Left ventricle myocardium inferior (tissue), 1 donor: Measurements from ENCODE around the gene MSI2. TPM values are rescaled to one million over a fixed set of nuclear protein-coding genes. Genes with fewer than 3 reads are reported as not detected.

Experiments
- DNase-seq: peaks from one replicate; pipeline ENCODE4 v3.0.0-alpha.2; 2020
- H3K27ac ChIP-seq: fragments of 200-600 bp; replicated peaks from 2 replicates; pipeline ENCODE4 v1.8.0; 2021
- H3K27me3 ChIP-seq: fragments of 200-600 bp; 2 replicates; pipeline ENCODE4 v1.8.0; 2021; ENCODE audit warnings: low read depth
- H3K36me3 ChIP-seq: fragments of 200-600 bp; 2 replicates; pipeline ENCODE4 v1.8.0; 2021
- H3K4me1 ChIP-seq: fragments of 200-600 bp; 2 replicates; pipeline ENCODE4 v1.8.0; 2021
- H3K4me3 ChIP-seq: fragments of 200-600 bp; 2 replicates; pipeline ENCODE4 v1.8.0; 2021; ENCODE audit warnings: mild to moderate bottlenecking, moderate library complexity
- H3K9me3 ChIP-seq: fragments of 200-600 bp; replicated peaks from 2 replicates; pipeline ENCODE4 v1.8.0; 2021
- intact Hi-C: fragments of 100-400 bp; cut with micrococcal nuclease; formaldehyde crosslinking; loops from one replicate; pipeline ENCODE4 v1.11.0; 2022
- total RNA-seq: library from RNA; stranded (reverse); fragmentation: NEBNext Ultra II Directional; extraction: Animal tissue kit (Norgen Biotek cat#: 25700); gene quantifications from one replicate; pipeline ENCODE4 v1.2.1, GENCODE V29; 2021
- TF ChIP-seq, protein P1 (sequence below): fragments of 200-600 bp; IDR thresholded peaks from 2 replicates; pipeline ENCODE4 v1.8.0; 2021; ENCODE audit warnings: antibody characterized with exemption, mild to moderate bottlenecking, borderline replicate concordance
- donor health status: DM: no; HTN: yes; CAD: no; lungs with severe emphysema.

Gene MSI2
- total RNA-seq, 1 donor from 2014 or later: 118 TPM

DNA sequence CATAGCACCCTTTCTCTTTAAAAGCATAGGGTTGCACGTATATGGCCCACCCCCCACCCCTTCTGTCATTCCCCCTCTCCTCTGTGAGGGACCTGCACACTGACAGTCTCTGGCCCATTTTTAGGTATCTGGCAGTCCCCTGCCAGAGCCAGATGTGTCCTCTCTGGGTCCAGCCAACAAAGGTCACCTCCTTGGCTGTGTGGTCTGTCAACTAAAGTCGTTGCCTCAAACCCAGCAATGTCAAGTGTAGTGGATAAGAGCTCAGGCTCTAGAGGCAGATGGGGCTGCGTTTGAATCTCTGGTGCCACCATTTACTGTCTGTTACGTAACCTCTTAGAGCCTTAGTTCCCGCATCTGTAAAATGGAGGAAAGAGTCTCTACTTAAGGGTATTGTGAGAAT is 211.5 kb downstream of the MSI2 start:
- no peaks in the 10 kb centered on the region for H3K27me3 ChIP-seq
- no peaks in the 10 kb centered on the region for H3K36me3 ChIP-seq
- H3K4me3 ChIP-seq: no peak overlapping the region
- H3K27ac ChIP-seq: no peak overlapping the region
- no peak for DNase-seq
- H3K4me1 ChIP-seq: peaks cover 67% of the 10 kb centered on the region
- intact Hi-C loops: no loop called here
- H3K9me3 ChIP-seq: no peaks in the 10 kb centered on the region
- TF ChIP-seq, protein P1, sequence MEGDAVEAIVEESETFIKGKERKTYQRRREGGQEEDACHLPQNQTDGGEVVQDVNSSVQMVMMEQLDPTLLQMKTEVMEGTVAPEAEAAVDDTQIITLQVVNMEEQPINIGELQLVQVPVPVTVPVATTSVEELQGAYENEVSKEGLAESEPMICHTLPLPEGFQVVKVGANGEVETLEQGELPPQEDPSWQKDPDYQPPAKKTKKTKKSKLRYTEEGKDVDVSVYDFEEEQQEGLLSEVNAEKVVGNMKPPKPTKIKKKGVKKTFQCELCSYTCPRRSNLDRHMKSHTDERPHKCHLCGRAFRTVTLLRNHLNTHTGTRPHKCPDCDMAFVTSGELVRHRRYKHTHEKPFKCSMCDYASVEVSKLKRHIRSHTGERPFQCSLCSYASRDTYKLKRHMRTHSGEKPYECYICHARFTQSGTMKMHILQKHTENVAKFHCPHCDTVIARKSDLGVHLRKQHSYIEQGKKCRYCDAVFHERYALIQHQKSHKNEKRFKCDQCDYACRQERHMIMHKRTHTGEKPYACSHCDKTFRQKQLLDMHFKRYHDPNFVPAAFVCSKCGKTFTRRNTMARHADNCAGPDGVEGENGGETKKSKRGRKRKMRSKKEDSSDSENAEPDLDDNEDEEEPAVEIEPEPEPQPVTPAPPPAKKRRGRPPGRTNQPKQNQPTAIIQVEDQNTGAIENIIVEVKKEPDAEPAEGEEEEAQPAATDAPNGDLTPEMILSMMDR: no peak

DNA sequence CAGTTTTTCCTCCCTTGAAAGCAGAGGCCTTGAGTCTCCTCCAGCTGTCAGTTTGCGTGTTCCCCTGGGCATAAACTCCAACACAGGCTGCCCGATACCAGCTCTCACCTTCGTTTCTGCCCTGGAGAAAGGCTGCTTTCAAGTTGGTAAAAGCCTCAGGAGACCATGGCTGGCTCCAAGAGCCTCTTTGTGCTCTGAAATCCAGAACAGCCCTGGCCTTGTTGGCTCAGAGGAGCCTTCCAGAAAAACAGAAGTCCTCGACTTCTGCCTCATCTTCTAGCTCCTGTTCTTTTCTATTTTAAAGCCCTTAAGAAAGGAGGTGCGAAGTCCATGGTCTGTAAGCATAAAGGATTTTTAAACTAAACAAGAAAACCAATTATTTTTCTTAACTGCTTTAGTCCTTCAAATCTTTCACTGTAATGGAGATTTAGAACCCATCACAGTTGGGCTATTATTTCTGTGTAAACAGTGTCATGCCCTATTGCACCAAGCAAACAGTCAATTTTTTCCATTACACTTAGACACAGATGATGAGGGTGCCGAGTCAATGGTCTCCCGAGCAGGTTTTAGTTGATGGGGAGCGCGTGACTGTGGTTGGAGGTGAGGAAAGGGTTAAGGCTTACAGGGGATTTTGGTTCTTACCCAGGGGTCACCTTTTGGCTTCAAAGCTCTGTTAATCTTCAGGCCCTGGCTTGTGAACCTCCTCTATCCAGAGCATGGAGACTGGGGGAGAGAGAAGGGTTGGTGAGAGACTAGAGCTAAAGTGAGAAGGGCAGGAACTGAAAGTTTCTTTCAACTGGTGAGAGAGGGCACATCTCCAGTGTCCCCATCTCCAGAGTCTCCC is 212.8 kb downstream of the MSI2 start:
- intact Hi-C loops: no loop called here
- Histone ChIP-seq H3K27me3 (no peaks in the 10 kb centered on the region), H3K4me1 (peaks cover 73% of the 10 kb centered on the region), H3K9me3 (no peaks in the 10 kb centered on the region), H3K4me3 (no peak overlapping the region), H3K36me3 (no peaks in the 10 kb centered on the region), H3K27ac (no peak overlapping the region)
- TF ChIP-seq, protein P1: no peak
- no peak for DNase-seq

DNA sequence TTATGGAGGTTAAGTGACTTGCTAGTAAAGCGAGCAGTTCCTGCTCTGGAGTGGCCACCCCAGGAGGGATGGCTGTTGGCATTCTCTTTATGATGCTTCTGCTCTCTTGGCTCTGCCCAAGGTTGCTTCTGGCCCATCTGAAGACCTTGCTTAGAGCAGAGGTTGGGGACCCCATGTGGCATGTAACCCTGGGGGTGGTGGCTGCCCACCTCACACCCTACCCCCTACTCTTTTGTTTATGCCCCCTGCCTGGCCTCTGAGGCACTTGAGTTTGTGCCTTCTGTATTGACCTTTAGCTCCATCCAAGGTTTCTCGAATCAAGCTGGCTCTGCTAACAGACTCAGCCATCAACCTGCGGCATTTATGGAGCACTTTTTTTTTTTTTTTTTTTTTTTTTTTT is 214.6 kb downstream of the MSI2 start:
- Histone ChIP-seq H3K4me1 (peaks cover 62% of the 10 kb centered on the region), H3K9me3 (no peaks in the 10 kb centered on the region), H3K4me3 (no peak overlapping the region), H3K36me3 (no peaks in the 10 kb centered on the region), H3K27me3 (no peaks in the 10 kb centered on the region), H3K27ac (peak overlapping the region; percentile 5)
- intact Hi-C loops: no loop called here
- TF ChIP-seq, protein P1: no peak
- DNase-seq: no peak

DNA sequence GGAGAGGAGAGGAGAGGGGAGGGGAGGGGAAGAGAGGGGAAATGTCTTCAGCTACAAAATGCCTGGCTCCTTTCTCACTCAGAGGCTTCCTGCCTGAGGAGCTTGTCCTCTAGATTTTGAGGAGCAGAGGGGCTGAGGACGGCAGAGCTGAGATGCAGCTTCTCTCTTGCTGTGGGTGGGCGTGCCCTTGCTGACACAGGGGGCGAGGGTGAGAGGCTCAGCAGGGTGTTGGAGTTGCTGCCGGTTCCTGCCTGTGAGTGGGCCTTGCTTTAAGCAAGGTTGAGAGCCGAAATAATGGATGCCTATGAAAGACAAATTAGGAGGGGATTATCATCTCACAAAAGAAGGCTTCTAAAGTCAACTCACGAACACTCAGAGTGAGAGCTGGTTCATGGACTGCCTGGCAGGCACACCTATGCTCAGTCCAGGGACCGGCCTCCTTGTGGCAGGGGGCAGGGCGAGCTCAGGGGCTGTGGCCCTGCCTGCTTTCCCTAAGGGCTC is 215.6 kb downstream of the MSI2 start:
- Histone ChIP-seq H3K36me3 (no peaks in the 10 kb centered on the region), H3K4me3 (no peak overlapping the region), H3K27ac (peak overlapping the region; percentile 75), H3K27me3 (no peaks in the 10 kb centered on the region), H3K4me1 (peaks cover 70% of the 10 kb centered on the region), H3K9me3 (no peaks in the 10 kb centered on the region)
- DNase-seq: no peak
- intact Hi-C loops: no loop called here
- TF ChIP-seq, protein P1: no peak

DNA sequence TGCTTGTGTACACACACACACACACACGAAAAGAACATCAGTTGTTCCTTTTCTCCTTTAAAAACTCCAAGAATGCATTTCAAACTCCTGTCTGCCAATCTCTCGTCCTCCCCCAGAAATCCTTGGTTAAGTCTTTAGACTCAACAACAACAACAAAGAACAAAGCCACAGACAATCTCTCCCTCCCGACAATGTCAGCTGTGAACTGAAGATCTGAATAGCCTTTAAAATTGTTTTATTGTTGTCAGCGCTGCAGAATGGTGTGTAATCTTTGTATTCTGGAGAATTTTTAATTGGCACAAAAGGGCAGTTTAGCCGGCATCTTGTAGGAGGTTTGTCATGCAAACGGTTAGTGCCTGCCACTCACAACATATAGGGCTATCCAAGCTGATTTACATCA is 219.5 kb downstream of the MSI2 start:
- Histone ChIP-seq H3K36me3 (no peaks in the 10 kb centered on the region), H3K27ac (no peak overlapping the region), H3K9me3 (no peaks in the 10 kb centered on the region), H3K27me3 (no peaks in the 10 kb centered on the region), H3K4me1 (peaks cover 86% of the 10 kb centered on the region), H3K4me3 (no peak overlapping the region)
- intact Hi-C loops: no loop called here
- no peak for DNase-seq
- TF ChIP-seq, protein P1: no peak
